ENCODE data around the gene XRCC5.
A peak's percentile ranks its signal among the peaks of the same experiment; 100 is the strongest.

XRCC5 gene

GRCh38 chr2:216108967-216109921 lies at the start of gene XRCC5:
Gene XRCC5 (plus strand): TSS chr2:216109348. CDS start chr2:216109437, 89 bp downstream.
- H3K4me3 ChIP-seq (ENCODE audit: low read depth, low read length), result peak within 1 kb of the TSS; percentile 76
- TF ChIP-seq, protein P1, sequence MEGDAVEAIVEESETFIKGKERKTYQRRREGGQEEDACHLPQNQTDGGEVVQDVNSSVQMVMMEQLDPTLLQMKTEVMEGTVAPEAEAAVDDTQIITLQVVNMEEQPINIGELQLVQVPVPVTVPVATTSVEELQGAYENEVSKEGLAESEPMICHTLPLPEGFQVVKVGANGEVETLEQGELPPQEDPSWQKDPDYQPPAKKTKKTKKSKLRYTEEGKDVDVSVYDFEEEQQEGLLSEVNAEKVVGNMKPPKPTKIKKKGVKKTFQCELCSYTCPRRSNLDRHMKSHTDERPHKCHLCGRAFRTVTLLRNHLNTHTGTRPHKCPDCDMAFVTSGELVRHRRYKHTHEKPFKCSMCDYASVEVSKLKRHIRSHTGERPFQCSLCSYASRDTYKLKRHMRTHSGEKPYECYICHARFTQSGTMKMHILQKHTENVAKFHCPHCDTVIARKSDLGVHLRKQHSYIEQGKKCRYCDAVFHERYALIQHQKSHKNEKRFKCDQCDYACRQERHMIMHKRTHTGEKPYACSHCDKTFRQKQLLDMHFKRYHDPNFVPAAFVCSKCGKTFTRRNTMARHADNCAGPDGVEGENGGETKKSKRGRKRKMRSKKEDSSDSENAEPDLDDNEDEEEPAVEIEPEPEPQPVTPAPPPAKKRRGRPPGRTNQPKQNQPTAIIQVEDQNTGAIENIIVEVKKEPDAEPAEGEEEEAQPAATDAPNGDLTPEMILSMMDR (IDR thresholded peaks at IDR 0.05; ENCODE audit: insufficient read depth, low read depth, low read length, missing control alignments), result no peak
- peak; percentile 99 for DNase-seq (ENCODE audit: low read depth)

DNA sequence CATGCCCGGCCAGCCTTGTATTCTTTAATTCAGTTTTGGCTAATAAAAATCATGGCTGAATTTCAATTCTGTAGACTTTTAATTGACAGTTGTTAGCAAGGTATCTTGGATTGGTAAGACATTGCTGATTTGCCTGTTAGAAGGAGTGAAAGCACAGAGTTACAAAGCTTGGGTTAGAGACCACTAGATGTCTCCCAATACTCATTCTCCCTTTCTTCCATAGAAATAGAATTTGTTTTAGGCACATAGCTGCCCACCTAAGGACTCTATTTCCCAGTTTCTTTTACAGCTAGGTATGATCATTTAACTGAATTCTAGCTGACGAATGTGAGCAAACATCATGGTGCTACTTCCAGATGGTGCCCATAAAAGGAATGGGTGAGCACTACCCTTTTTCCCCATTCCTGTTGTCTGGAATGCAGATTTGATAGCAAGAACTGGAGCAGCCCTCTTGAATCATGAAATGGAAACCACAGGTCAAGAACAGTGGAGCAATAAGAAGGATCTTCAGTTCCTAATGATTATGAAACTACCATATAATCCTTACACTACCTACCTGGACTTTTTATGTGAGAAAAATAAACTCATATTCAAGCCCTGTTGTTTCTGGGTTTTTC lies 45.0 kb upstream of the XRCC5 start:
- no peak for DNase-seq (ENCODE audit: low read depth)
- TF ChIP-seq, protein P1 (IDR thresholded peaks at IDR 0.05; ENCODE audit: insufficient read depth, low read depth, low read length, missing control alignments), result no peak
- H3K4me3 ChIP-seq (ENCODE audit: low read depth, low read length), result no peak overlapping the region

DNA sequence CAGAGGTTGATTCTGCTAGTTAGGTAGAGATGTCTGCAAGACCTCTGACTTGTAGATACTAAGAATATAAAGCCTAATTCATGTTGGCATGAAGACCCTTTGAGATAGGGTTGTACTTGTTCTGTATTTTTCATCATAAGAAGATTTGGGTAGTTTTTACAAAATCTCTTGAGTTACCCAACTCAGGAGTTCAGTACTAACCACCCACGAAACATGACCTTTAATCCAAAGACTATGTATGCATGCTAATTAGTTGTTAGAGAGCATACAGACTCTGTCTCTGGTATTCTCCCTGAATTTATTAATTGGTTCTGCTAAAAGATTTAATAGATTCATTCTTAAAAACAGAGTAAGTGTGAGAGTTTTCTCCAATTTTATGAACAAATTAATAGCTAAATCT lies 44.5 kb upstream of the XRCC5 start:
- no peak overlapping the region for H3K4me3 ChIP-seq (ENCODE audit: low read depth, low read length)
- TF ChIP-seq, protein P1 (IDR thresholded peaks at IDR 0.05; ENCODE audit: insufficient read depth, low read depth, low read length, missing control alignments), result no peak
- no peak for DNase-seq (ENCODE audit: low read depth)

DNA sequence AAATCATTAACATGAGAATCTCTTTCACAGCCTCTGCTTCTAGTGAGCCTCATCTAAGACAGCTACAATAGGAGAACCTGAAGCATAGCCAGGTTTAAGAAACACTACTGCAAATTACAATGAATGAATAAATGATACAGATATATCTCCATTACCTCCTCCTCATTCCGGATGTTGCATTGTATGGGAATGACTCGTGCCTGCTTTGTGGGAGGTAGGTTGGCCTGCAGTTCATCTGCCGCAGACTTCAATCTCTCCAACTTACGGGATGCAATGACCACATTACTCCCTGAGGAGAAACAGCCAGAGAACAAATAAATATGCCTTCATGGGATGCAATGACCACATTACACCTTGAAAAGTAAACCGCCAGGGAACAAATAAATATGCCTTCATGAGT lies 42.9 kb upstream of the XRCC5 start:
- DNase-seq (ENCODE audit: low read depth), result no peak
- TF ChIP-seq, protein P1 (IDR thresholded peaks at IDR 0.05; ENCODE audit: insufficient read depth, low read depth, low read length, missing control alignments), result no peak
- H3K4me3 ChIP-seq (ENCODE audit: low read depth, low read length), result no peak overlapping the region

DNA sequence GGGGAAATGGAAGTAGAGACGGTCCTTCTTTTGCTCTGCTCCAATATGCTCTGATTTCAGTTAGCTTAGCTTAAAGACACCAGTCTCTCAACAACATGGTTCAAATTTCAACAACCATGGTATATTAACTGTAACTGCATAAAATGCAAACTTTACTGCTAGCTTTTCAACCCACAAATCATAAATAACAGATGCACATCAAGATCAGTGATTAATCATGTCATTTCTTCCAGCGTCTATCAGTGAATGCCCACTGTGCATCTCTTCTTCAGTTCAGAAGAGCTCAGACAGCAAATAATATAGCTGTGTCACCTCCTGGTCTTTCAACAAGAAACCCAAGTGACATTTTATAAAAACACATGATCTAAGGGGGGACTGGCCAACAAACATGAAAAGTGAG lies 40.1 kb upstream of the XRCC5 start:
- DNase-seq (ENCODE audit: low read depth), result no peak
- H3K4me3 ChIP-seq (ENCODE audit: low read depth, low read length), result no peak overlapping the region
- TF ChIP-seq, protein P1 (IDR thresholded peaks at IDR 0.05; ENCODE audit: insufficient read depth, low read depth, low read length, missing control alignments), result no peak

- DNase-seq (ENCODE audit: low read depth), result no peak
- TF ChIP-seq, protein P1 (IDR thresholded peaks at IDR 0.05; ENCODE audit: insufficient read depth, low read depth, low read length, missing control alignments), result no peak
Observed at GRCh38 chr2:216070195-216070594, 39.0 kb upstream of the XRCC5 start.

More at GRCh38 chr2:216070195-216070594, 39.0 kb upstream of the XRCC5 start:
- H3K4me3 ChIP-seq (ENCODE audit: low read depth, low read length), result no peak overlapping the region

All from GM12865 (cell line).